HG03064 (cell line): ENCODE results near the gene ZCCHC10.
"Not testable (repeated sequence)": the region's sequence is repeated elsewhere in the genome, so short reads cannot be mapped to it uniquely, and the experiment has no call there.

Experiments
- ATAC-seq: cut with Tn5 transposase; IDR thresholded peaks from one replicate; pipeline ENCODE4 v1.9.1; 2021; ENCODE audit warnings: low read depth; ENCODE audit not compliant: unreplicated experiment

The ZCCHC10 gene

GRCh38 chr5:133046560-133046959, 20.2 kb upstream of the ZCCHC10 start:
- not testable (repeated sequence) for ATAC-seq

- no peak for ATAC-seq
Measured at GRCh38 chr5:133041910-133042309, 15.6 kb upstream of the ZCCHC10 start.

GRCh38 chr5:133041157-133041784, 14.9 kb upstream of the ZCCHC10 start:
- ATAC-seq, result no peak

- ATAC-seq, result not testable (repeated sequence)
Measured at GRCh38 chr5:133036677-133037076, 10.3 kb upstream of the ZCCHC10 start.

- no peak for ATAC-seq
Measured at GRCh38 chr5:133035224-133035623, 8.9 kb upstream of the ZCCHC10 start.

GRCh38 chr5:133034064-133034463, 7.7 kb upstream of the ZCCHC10 start:
- ATAC-seq, result no peak

GRCh38 chr5:133032852-133033742, 6.7 kb upstream of the ZCCHC10 start:
- ATAC-seq, result no peak

- ATAC-seq, result no peak
Measured at GRCh38 chr5:133030343-133031005, 4.1 kb upstream of the ZCCHC10 start.

- ATAC-seq, result no peak
Measured at GRCh38 chr5:133029416-133029815, 3.1 kb upstream of the ZCCHC10 start.

GRCh38 chr5:133026664-133027153, 360 bp upstream of the ZCCHC10 start:
- ATAC-seq, result no peak

GRCh38 chr5:133019471-133019870, 6.9 kb downstream of the ZCCHC10 start:
- not testable (repeated sequence) for ATAC-seq

- ATAC-seq, result no peak
Measured at GRCh38 chr5:133017964-133018363, 8.4 kb downstream of the ZCCHC10 start.

- no peak for ATAC-seq
Measured at GRCh38 chr5:133015466-133015865, 10.9 kb downstream of the ZCCHC10 start.

GRCh38 chr5:133008455-133008854, 17.9 kb downstream of the ZCCHC10 start:
- ATAC-seq, result not testable (repeated sequence)

- no peak for ATAC-seq
Measured at GRCh38 chr5:133006653-133007052, 19.7 kb downstream of the ZCCHC10 start.

- no peak for ATAC-seq
Measured at GRCh38 chr5:132999246-132999645, 27.1 kb downstream of the ZCCHC10 start.

- ATAC-seq, result no peak
Measured at GRCh38 chr5:132998556-132998955, 27.8 kb downstream of the ZCCHC10 start.

GRCh38 chr5:132996307-132996706, 30.0 kb downstream of the ZCCHC10 start:
- ATAC-seq, result no peak

- no peak for ATAC-seq
Measured at GRCh38 chr5:132987531-132988408, 38.6 kb downstream of the ZCCHC10 start.

- ATAC-seq, result not testable (repeated sequence)
Measured at GRCh38 chr5:132982971-132983370, 43.4 kb downstream of the ZCCHC10 start.
